GM23248 (cell line): ENCODE data around the gene STRADA. TPM values are rescaled to one million over a fixed set of nuclear protein-coding genes. Genes with fewer than 3 reads are reported as not detected.
A peak's percentile ranks its signal among the peaks of the same experiment; 100 is the strongest.

ENCODE experiments used
- DNase-seq: peaks from one replicate; pipeline ENCODE4 v3.0.0-alpha.2; 2015
- H2AFZ ChIP-seq: fragments of 200-600 bp; sonication (generic); 2 replicates; pipeline ENCODE4 v1.6.1; 2016; ENCODE audit warnings: antibody characterized with exemption
- H3F3A ChIP-seq: fragments of 200-600 bp; sonication (generic); 2 replicates; pipeline ENCODE4 v1.6.1; 2016; ENCODE audit warnings: mild to moderate bottlenecking, antibody characterized with exemption, mixed run types; ENCODE audit not compliant: insufficient read depth
- H3K27ac ChIP-seq: fragments of 200-600 bp; sonication (generic); 2 replicates; pipeline ENCODE4 v1.5.1; 2016; ENCODE audit warnings: mild to moderate bottlenecking
- H3K27me3 ChIP-seq: fragments of 200-600 bp; sonication (generic); replicated peaks from 2 replicates; pipeline ENCODE4 v1.6.1; 2016; ENCODE audit warnings: mild to moderate bottlenecking; ENCODE audit not compliant: insufficient read depth
- H3K36me3 ChIP-seq: fragments of 200-600 bp; sonication (generic); 2 replicates; pipeline ENCODE4 v1.6.1; 2016; ENCODE audit warnings: low read depth, mild to moderate bottlenecking
- H3K4me1 ChIP-seq: fragments of 200-600 bp; sonication (generic); 2 replicates; pipeline ENCODE4 v1.6.1; 2016; ENCODE audit warnings: mild to moderate bottlenecking; ENCODE audit not compliant: insufficient read depth
- H3K4me2 ChIP-seq: fragments of 200-600 bp; sonication (generic); one replicate; pipeline ENCODE4 v1.6.1; 2016; ENCODE audit warnings: mild to moderate bottlenecking; ENCODE audit not compliant: unreplicated experiment
- H3K4me3 ChIP-seq: fragments of 200-600 bp; sonication (generic); 2 replicates; pipeline ENCODE4 v1.5.1; 2016; ENCODE audit warnings: mild to moderate bottlenecking
- H3K79me2 ChIP-seq: fragments of 200-600 bp; sonication (generic); 2 replicates; pipeline ENCODE4 v1.6.1; 2016; ENCODE audit warnings: mild to moderate bottlenecking; ENCODE audit not compliant: insufficient read depth
- H3K9ac ChIP-seq: fragments of 200-600 bp; sonication (generic); 2 replicates; pipeline ENCODE4 v1.6.1; 2016; ENCODE audit warnings: mild to moderate bottlenecking
- H3K9me2 ChIP-seq: fragments of 200-600 bp; sonication (generic); 2 replicates; pipeline ENCODE4 v1.6.1; 2016; ENCODE audit warnings: mixed run types, mild to moderate bottlenecking, moderate library complexity; ENCODE audit not compliant: insufficient read depth
- H3K9me3 ChIP-seq: fragments of 200-600 bp; sonication (generic); one replicate; pipeline ENCODE4 v1.6.1; 2017; ENCODE audit warnings: low read depth
- H4K20me1 ChIP-seq: fragments of 200-600 bp; sonication (generic); 2 replicates; pipeline ENCODE4 v1.6.0; 2016; ENCODE audit not compliant: insufficient read depth
- EZH2 ChIP-seq: fragments of 200-600 bp; sonication (generic); IDR thresholded peaks from 2 replicates; pipeline ENCODE4 v1.6.1; 2018; ENCODE audit warnings: antibody characterized with exemption, mild to moderate bottlenecking; ENCODE audit not compliant: insufficient read depth, poor library complexity, severe bottlenecking
- EZH2phosphoT487 ChIP-seq: fragments of 200-600 bp; sonication (generic); IDR thresholded peaks from 2 replicates; pipeline ENCODE4 v1.6.1; 2018; ENCODE audit warnings: antibody characterized with exemption, moderate library complexity, mild to moderate bottlenecking, low read depth; ENCODE audit not compliant: insufficient read depth
- WGBS, 2 experiments: methylation state at CpG; one replicate each; pipeline ENCODE4 v1.1.6; 2015 to 2017; ENCODE audit warnings: low lambda C conversion rate in 2 of 2, low coverage in 1 of 2; ENCODE audit errors: missing lambda C conversion rate in 2 of 2; 5-methylcytosine and 5-hydroxymethylcytosine counted together
- in situ Hi-C: fragments of 300-500 bp; cut with MboI; formaldehyde crosslinking; loops from 2 replicates; pipeline ENCODE4 v1.15.0; 2020
- polyA plus RNA-seq: library from polyadenylated mRNA; unstranded; fragments of >200 nt; fragmentation: Nextera tagmentation; extraction: Ambion mirVana; gene quantifications from 2 replicates; pipeline ENCODE4 v1.2.1, GENCODE V29; 2016
- total RNA-seq: library from RNA; depleted of rRNA; stranded (reverse); fragments of >200 nt; shearing (Covaris generic); gene quantifications from 2 replicates; pipeline ENCODE4 v1.2.3, GENCODE V29; 2014

Gene STRADA
- total and polyA plus RNA-seq, 2 experiments from 2014 or later, result 15.7 to 22.3 TPM

- Histone ChIP-seq H2AFZ (peak within 1 kb of the TSS; percentile 78), H3K36me3 (no peaks in the 10 kb centered on the region), H3K27ac (peak within 1 kb of the TSS; percentile 41), H3K79me2 (no peaks in the 10 kb centered on the region), H3K27me3 (no peaks in the 10 kb centered on the region), H3K9me2 (no peaks in the 10 kb centered on the region), H4K20me1 (no peaks in the 10 kb centered on the region), H3F3A (peaks cover 16% of the 10 kb centered on the region; the same call in 1 of the 2 replicates), H3K4me1 (0 out of 2 replicates have a peak, but pooled peaks cover 4% of the 10 kb centered on the region), H3K4me2 (peak within 1 kb of the TSS; percentile 56), H3K9ac (peak within 1 kb of the TSS; percentile 56), H3K9me3 (no peaks in the 10 kb centered on the region), H3K4me3 (peak within 1 kb of the TSS; percentile 62)
- peak; percentile 58 for DNase-seq
- 1 to 3% methylated on average over 40 to 85 of the region's 133 CpGs for WGBS, 2 experiments
- TF ChIP-seq EZH2phosphoT487 (no peak), EZH2 (no peak)
- in situ Hi-C loops, result no loop called here
Measured at GRCh38 chr17:63699638-63700527, 41.7 kb downstream of the STRADA start, which contains the start of gene LIMD2. Gene LIMD2, minus strand, starts transcription at chr17:63700125. Its CDS starts 827 bp downstream, at chr17:63699298.

GRCh38 chr17:63698886-63699637 lies 42.5 kb downstream of the STRADA start:
- no peaks in the 10 kb centered on the region for H3K9me2 ChIP-seq
- no peaks in the 10 kb centered on the region for H3K27me3 ChIP-seq
- in situ Hi-C loops, result no loop called here
- H3K27ac ChIP-seq, result no peak overlapping the region
- peak overlapping the region; percentile 56; the same call in 1 of the 2 replicates for H3K9ac ChIP-seq
- no peaks in the 10 kb centered on the region for H4K20me1 ChIP-seq
- DNase-seq, result peak; percentile 50
- H3K36me3 ChIP-seq, result no peaks in the 10 kb centered on the region
- TF ChIP-seq EZH2phosphoT487, result no peak
- no peak for TF ChIP-seq EZH2
- no peaks in the 10 kb centered on the region for H3K9me3 ChIP-seq
- H3F3A ChIP-seq, result peaks cover 16% of the 10 kb centered on the region; the same call in 1 of the 2 replicates
- no peak overlapping the region for H2AFZ ChIP-seq
- 15 to 37% methylated on average over 18 to 44 of the region's 45 CpGs for WGBS, 2 experiments
- no peaks in the 10 kb centered on the region for H3K79me2 ChIP-seq
- 0 out of 2 replicates have a peak, but pooled peaks cover 4% of the 10 kb centered on the region for H3K4me1 ChIP-seq
- peak overlapping the region; percentile 31 for H3K4me2 ChIP-seq
- H3K4me3 ChIP-seq, result peak overlapping the region; percentile 62

- H3K27ac ChIP-seq, result no peak overlapping the region
- 72 to 78% methylated on average over 17 to 24 of the region's 24 CpGs for WGBS, 2 experiments
- DNase-seq, result no peak
- H3K27me3 ChIP-seq, result no peaks in the 10 kb centered on the region
- H3K9me3 ChIP-seq, result no peaks in the 10 kb centered on the region
- no peak overlapping the region for H2AFZ ChIP-seq
- H4K20me1 ChIP-seq, result no peaks in the 10 kb centered on the region
- in situ Hi-C loops, result no loop called here
- H3K9me2 ChIP-seq, result no peaks in the 10 kb centered on the region
- H3K4me2 ChIP-seq, result no peak overlapping the region
- H3K9ac ChIP-seq, result no peak overlapping the region
- H3K79me2 ChIP-seq, result no peaks in the 10 kb centered on the region
- no peak overlapping the region for H3K4me3 ChIP-seq
- no peaks in the 10 kb centered on the region for H3K36me3 ChIP-seq
- TF ChIP-seq EZH2phosphoT487, result no peak
- no peak for TF ChIP-seq EZH2
- H3K4me1 ChIP-seq, result 0 out of 2 replicates have a peak, but pooled peaks cover 4% of the 10 kb centered on the region
- peaks cover 16% of the 10 kb centered on the region; the same call in 1 of the 2 replicates for H3F3A ChIP-seq
Measured at GRCh38 chr17:63698381-63698885, 43.2 kb downstream of the STRADA start.
